ENCODE data around the gene MTSS2. TPM values are rescaled to one million over a fixed set of nuclear protein-coding genes. Genes with fewer than 3 reads are reported as not detected.

The MTSS2 gene
- total and polyA plus RNA-seq, 7 experiments from 2014 or later: 1.4 to 16.7 (median 11.5) TPM; not detected in 2

DNA sequence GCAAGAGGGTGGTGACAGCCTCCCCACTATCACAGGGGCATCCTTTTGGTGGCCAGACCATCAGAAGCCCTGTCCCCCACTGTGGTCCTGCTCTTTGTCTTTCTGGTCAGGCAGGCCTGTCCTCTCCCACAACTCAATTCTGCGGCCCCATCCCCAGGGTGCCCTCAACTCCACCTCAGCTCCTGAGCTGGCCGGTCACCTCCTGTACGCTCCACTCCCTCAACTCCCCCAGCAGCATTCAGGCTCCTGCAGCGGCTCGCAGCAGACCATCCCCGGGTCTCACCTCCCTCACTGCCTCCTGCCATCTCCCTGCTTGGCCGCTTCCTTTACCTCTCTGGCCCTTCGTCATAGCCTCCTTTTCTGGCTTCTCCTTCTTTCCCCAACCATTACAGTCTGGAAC lies 43.4 kb upstream of the MTSS2 start:
- Histone ChIP-seq H3K4me1 (ENCODE audit: control insufficient read depth in 2 of 2, insufficient read depth in 2 of 2, low read length in 2 of 2) (no peaks in the 10 kb centered on the region), H3K27ac (ENCODE audit: low read depth, low read length) (no peak overlapping the region), H3K27me3 (ENCODE audit: control insufficient read depth in 2 of 2, insufficient read depth in 2 of 2, low read length in 2 of 2) (no peaks in the 10 kb centered on the region), H3K4me3 (ENCODE audit: low read length) (no peak overlapping the region), H3K9me3 (ENCODE audit: control insufficient read depth in 2 of 3, low read length in 3 of 3) (no peaks in the 10 kb centered on the region), H3K36me3 (ENCODE audit: control insufficient read depth in 2 of 3, insufficient read depth in 3 of 3, low read length in 3 of 3) (peaks cover 0 to 69% (median 8%) of the 10 kb centered on the region in 3 experiments)
- peak overlapping the region in 2 of 9 donors; percentile 25 to 28 for H3K27ac Mint-ChIP-seq
- ChIA-PET CTCF (interaction anchor here (1.0 to 1.1 kb wide), 2 partner anchors 23 to 42 kb away, joined by 3 read pairs; no protein-coding TSS in a partner anchor), POLR2A (interaction anchor here (0.7 kb wide), 1 partner anchor 10 kb away, joined by 3 read pairs; no protein-coding TSS in a partner anchor)
- no peaks in the 10 kb centered on the region for H3K9me3 Mint-ChIP-seq
- H3K4me1 Mint-ChIP-seq: peaks cover 0 to 6% (median 0%) of the 10 kb centered on the region in 7 donors
- DNase-seq: no peak
- peaks cover 6 to 57% (median 24%) of the 10 kb centered on the region in 5 donors for H3K36me3 Mint-ChIP-seq
- intact Hi-C loops (cut with micrococcal nuclease): no loop called here
- ATAC-seq: no peak
- no peaks in the 10 kb centered on the region for H3K27me3 Mint-ChIP-seq
- no peak overlapping the region for H3K4me3 Mint-ChIP-seq

DNA sequence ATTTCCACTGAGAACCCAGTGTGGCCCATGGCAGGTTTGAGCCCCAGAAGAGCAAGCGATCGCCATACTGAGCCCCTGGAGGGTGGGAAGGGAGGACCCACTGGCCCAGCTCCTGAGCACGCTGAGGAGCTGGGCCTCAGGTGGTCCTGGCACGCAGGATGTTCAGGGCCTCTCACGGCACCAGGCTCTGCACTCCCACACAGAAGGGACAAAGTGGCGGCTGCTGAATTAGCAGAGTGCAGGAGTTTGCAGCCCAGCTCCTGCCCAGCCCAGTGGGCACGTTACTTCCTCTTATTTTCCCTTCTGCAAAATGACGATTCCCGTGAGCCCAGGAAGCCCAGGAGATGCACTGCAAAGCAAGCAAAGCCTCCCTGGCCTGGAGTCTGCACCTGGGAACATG lies 42.3 kb upstream of the MTSS2 start:
- Histone ChIP-seq H3K4me1 (ENCODE audit: control insufficient read depth in 2 of 2, insufficient read depth in 2 of 2, low read length in 2 of 2) (no peaks in the 10 kb centered on the region), H3K27me3 (ENCODE audit: control insufficient read depth in 2 of 2, insufficient read depth in 2 of 2, low read length in 2 of 2) (no peaks in the 10 kb centered on the region), H3K9me3 (ENCODE audit: control insufficient read depth in 2 of 3, low read length in 3 of 3) (no peaks in the 10 kb centered on the region), H3K36me3 (ENCODE audit: control insufficient read depth in 2 of 3, insufficient read depth in 3 of 3, low read length in 3 of 3) (peaks cover 0 to 74% (median 8%) of the 10 kb centered on the region in 3 experiments), H3K27ac (ENCODE audit: low read depth, low read length) (no peak overlapping the region), H3K4me3 (ENCODE audit: low read length) (no peak overlapping the region)
- peaks cover 0 to 6% (median 0%) of the 10 kb centered on the region in 7 donors for H3K4me1 Mint-ChIP-seq
- no peak overlapping the region for H3K27ac Mint-ChIP-seq
- H3K9me3 Mint-ChIP-seq: no peaks in the 10 kb centered on the region
- H3K27me3 Mint-ChIP-seq: no peaks in the 10 kb centered on the region
- H3K36me3 Mint-ChIP-seq: peaks cover 6 to 58% (median 23%) of the 10 kb centered on the region in 5 donors
- CTCF ChIA-PET: no interaction called here
- H3K4me3 Mint-ChIP-seq: no peak overlapping the region
- intact Hi-C loops (cut with micrococcal nuclease): no loop called here
- POLR2A ChIA-PET: interaction anchor here (1.0 to 1.6 kb wide), 4 partner anchors 9 to 31 kb away, joined by 3 to 4 read pairs (median 4); no protein-coding TSS in a partner anchor
- no peak for DNase-seq
- ATAC-seq: no peak

DNA sequence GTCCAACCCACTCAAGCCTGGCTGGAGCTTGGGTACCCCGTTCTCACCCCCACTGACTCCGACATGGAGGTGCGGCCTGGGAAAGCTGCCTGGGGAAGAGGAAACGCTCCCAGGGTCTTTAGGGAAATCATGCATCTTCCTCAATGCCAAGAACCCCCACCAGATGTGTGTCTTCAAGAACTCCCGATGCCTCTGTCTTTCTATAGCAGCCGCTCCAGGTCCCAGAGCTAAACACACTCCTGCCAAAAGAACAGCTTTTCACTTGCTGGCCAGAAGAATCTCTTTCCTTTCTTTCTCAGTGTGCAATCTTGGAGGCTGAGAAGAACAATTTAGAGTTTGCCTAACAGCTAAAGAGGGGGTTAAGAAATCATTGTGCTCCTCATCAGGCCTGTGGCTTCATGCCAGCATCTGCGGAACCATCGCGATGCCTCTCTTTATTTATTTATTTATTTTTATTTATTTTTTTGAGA lies 41.1 kb upstream of the MTSS2 start:
- CTCF ChIA-PET: no interaction called here
- Mint-ChIP-seq H3K36me3 (peaks cover 6 to 59% (median 25%) of the 10 kb centered on the region in 5 donors), H3K27me3 (no peaks in the 10 kb centered on the region), H3K9me3 (no peaks in the 10 kb centered on the region), H3K27ac (no peak overlapping the region), H3K4me3 (no peak overlapping the region), H3K4me1 (peaks cover 0 to 6% (median 0%) of the 10 kb centered on the region in 7 donors)
- ATAC-seq (no peak), DNase-seq (no peak)
- Histone ChIP-seq H3K9me3 (ENCODE audit: control insufficient read depth in 2 of 3, low read length in 3 of 3) (no peaks in the 10 kb centered on the region), H3K27me3 (ENCODE audit: control insufficient read depth in 2 of 2, insufficient read depth in 2 of 2, low read length in 2 of 2) (no peaks in the 10 kb centered on the region), H3K4me3 (ENCODE audit: low read length) (no peak overlapping the region), H3K27ac (ENCODE audit: low read depth, low read length) (no peak overlapping the region), H3K36me3 (ENCODE audit: control insufficient read depth in 2 of 3, insufficient read depth in 3 of 3, low read length in 3 of 3) (peaks cover 0 to 82% (median 8%) of the 10 kb centered on the region in 3 experiments), H3K4me1 (ENCODE audit: control insufficient read depth in 2 of 2, insufficient read depth in 2 of 2, low read length in 2 of 2) (no peaks in the 10 kb centered on the region)
- POLR2A ChIA-PET: interaction anchor here (1.2 to 1.6 kb wide), 2 partner anchors 11 to 30 kb away, joined by 3 to 4 read pairs; no protein-coding TSS in a partner anchor
- intact Hi-C loops (cut with micrococcal nuclease): no loop called here

DNA sequence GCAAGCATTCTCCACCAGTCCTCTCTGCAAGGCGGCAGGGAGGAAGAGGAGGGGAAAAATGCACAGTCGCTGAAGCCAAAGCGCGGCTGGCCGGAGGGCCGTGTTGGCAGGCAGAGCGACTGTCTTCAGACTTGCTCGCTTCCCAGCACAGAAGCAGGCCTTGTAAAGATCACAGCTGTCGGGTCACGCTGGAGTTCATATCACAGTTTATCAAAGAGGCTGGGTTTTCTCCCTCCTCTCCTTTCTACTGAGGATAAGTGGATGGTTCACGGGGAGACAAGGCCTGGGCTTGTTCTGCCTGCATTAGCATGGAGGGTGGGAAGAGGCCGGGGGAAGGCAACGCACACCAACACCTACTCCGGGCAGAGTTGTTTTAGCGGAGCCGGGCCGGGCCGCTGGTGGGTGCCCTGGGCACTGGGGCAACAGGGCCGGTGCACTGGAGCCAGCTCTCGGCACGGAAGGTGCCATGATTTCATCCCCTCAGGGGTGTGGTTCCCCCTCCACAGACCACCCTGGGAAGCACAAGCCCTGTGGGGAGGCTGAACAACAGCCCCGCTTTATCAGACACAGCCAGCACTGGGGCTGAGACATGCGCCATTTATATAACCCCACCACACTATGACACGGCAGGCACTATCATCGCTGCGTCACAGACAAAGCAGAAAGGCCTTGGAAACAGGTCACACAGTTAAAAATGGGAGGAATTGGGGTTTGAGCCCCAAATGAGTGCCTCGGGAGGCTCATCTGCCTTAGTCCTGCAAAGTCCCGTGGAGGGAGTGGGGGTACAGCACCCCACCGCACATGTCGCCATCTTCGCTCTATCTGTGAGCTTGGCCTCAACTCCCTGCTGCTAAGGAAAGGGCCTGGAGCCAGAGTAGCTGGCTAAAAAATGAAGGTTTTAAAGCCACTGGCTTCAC lies 40.3 kb upstream of the MTSS2 start:
- Histone ChIP-seq H3K27me3 (ENCODE audit: control insufficient read depth in 2 of 2, insufficient read depth in 2 of 2, low read length in 2 of 2) (no peaks in the 10 kb centered on the region), H3K36me3 (ENCODE audit: control insufficient read depth in 2 of 3, insufficient read depth in 3 of 3, low read length in 3 of 3) (peaks cover 0 to 86% (median 8%) of the 10 kb centered on the region in 3 experiments), H3K27ac (ENCODE audit: low read depth, low read length) (no peak overlapping the region), H3K4me1 (ENCODE audit: control insufficient read depth in 2 of 2, insufficient read depth in 2 of 2, low read length in 2 of 2) (no peaks in the 10 kb centered on the region), H3K9me3 (ENCODE audit: control insufficient read depth in 2 of 3, low read length in 3 of 3) (no peaks in the 10 kb centered on the region), H3K4me3 (ENCODE audit: low read length) (no peak overlapping the region)
- peaks cover 0 to 6% (median 0%) of the 10 kb centered on the region in 7 donors for H3K4me1 Mint-ChIP-seq
- H3K4me3 Mint-ChIP-seq: no peak overlapping the region
- no peaks in the 10 kb centered on the region for H3K27me3 Mint-ChIP-seq
- intact Hi-C loops (cut with micrococcal nuclease): no loop called here
- H3K27ac Mint-ChIP-seq: no peak overlapping the region
- ChIA-PET POLR2A (interaction anchor here (1.2 to 1.6 kb wide), 2 partner anchors 11 to 29 kb away, joined by 3 to 4 read pairs; no protein-coding TSS in a partner anchor), CTCF (no interaction called here)
- H3K9me3 Mint-ChIP-seq: no peaks in the 10 kb centered on the region
- peaks cover 4 to 57% (median 21%) of the 10 kb centered on the region in 5 donors for H3K36me3 Mint-ChIP-seq
- ATAC-seq: no peak
- no peak for DNase-seq

DNA sequence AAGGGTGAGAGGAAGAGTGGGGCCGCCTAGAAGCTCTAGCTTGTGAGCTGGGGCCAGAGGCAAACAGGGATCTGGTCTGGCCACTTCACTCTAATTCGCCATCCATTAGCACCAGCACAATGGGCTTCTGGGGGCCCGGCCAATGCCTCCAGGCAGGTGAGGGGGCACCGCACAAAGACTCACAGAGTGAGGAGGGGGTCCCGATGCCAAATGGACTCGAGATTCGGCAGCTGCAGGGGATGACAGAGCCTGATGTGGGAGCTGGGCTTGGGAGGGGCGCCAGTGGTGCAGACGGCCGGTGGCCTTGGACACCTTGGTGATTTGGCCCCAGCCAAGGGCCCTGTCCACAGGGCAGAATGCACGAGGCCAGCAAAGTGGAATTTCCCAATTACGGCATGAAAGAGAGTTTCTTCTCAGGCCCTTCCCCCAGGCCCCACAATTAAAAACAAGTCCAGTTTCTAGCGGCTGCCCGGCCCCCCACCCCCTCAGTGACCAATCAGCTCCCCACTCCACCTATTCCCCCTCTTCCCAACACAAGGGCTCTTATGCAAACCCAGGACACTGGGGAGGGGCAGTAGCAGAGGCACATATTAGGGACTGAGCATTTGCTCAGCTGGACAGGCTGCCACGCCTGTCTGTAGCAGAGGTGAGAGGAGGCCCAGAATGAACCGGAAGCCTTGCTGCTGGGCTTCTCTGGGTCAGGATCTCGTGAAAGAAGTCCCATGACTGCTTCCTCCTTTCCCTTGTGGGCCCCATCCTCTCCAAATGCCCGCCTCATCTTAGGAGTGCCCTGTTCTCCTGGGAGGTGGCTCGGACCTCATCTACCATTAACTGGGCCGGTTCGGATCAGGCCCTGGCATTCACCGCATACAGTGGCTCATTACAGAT lies 39.4 kb upstream of the MTSS2 start:
- Histone ChIP-seq H3K9me3 (ENCODE audit: control insufficient read depth in 2 of 3, low read length in 3 of 3) (no peaks in the 10 kb centered on the region), H3K4me3 (ENCODE audit: low read length) (no peak overlapping the region), H3K4me1 (ENCODE audit: control insufficient read depth in 2 of 2, insufficient read depth in 2 of 2, low read length in 2 of 2) (no peaks in the 10 kb centered on the region), H3K36me3 (ENCODE audit: control insufficient read depth in 2 of 3, insufficient read depth in 3 of 3, low read length in 3 of 3) (peaks cover 0 to 86% (median 3%) of the 10 kb centered on the region in 3 experiments), H3K27ac (ENCODE audit: low read depth, low read length) (no peak overlapping the region), H3K27me3 (ENCODE audit: control insufficient read depth in 2 of 2, insufficient read depth in 2 of 2, low read length in 2 of 2) (no peaks in the 10 kb centered on the region)
- no peak for ATAC-seq
- no peak overlapping the region for H3K4me3 Mint-ChIP-seq
- DNase-seq: no peak
- no peaks in the 10 kb centered on the region for H3K9me3 Mint-ChIP-seq
- peaks cover 1 to 61% (median 26%) of the 10 kb centered on the region in 5 donors for H3K36me3 Mint-ChIP-seq
- CTCF ChIA-PET: interaction anchor here (1.1 kb wide), 1 partner anchor 46 kb away, joined by 3 read pairs; no protein-coding TSS in a partner anchor
- peaks cover 0 to 8% (median 0%) of the 10 kb centered on the region in 7 donors for H3K4me1 Mint-ChIP-seq
- peak overlapping the region in 1 of 9 donors; percentile 30 for H3K27ac Mint-ChIP-seq
- H3K27me3 Mint-ChIP-seq: no peaks in the 10 kb centered on the region
- intact Hi-C loops (cut with micrococcal nuclease): no loop called here
- POLR2A ChIA-PET: interaction anchor here (1.1 kb wide), 1 partner anchor 11 kb away, joined by 3 read pairs; no protein-coding TSS in a partner anchor
